LNCaP clone FGC (cell line): ENCODE data around the gene SOHLH1.

Experiments
- DNase-seq: peaks from one replicate; pipeline ENCODE4 v3.0.0-alpha.2; 2011; ENCODE audit warnings: low read depth
- H3K4me3 ChIP-seq: 2 replicates; pipeline ENCODE4 v1.5.1; 2011; ENCODE audit warnings: mild to moderate bottlenecking, low read depth, low read length, control low read depth
- TF ChIP-seq, protein P1 (sequence below): IDR thresholded peaks from 2 replicates; pipeline ENCODE4 v1.5.1; 2012; ENCODE audit warnings: mild to moderate bottlenecking; ENCODE audit not compliant: control insufficient read depth, insufficient read depth; ENCODE audit errors: extremely low read depth

SOHLH1 gene

DNA sequence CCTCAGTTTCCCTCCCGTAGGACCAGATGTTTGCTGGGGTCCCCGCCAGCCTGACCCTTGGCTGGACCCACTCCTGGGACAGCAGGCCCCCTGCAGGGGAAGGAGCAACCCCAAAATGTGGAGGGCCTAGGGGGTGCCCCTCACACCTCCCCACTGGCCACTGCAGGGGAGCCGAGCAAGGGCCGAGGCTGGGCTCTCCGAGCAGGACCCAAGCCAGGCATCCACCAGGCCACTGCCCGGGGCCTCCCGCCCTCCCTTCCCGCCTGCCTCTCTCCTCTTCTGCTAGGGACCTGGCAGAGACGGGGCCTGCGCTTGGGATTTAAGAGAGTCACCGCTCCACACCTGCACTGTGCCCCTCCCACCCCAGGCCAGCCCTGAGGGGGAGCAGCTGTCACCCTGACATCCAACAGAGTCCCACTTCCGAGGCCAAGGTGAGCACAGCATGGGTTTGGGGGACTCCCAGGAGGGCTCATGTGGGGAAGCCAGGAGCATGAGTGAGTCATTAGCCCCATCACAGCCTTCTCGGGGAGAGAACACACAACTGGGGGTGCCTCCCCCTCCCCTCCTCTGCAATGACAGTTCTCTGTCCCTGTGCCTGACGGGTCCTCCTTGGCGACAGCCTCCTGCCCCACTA, 15.8 kb downstream of the SOHLH1 start:
- no peak overlapping the region for H3K4me3 ChIP-seq
- TF ChIP-seq, protein P1, sequence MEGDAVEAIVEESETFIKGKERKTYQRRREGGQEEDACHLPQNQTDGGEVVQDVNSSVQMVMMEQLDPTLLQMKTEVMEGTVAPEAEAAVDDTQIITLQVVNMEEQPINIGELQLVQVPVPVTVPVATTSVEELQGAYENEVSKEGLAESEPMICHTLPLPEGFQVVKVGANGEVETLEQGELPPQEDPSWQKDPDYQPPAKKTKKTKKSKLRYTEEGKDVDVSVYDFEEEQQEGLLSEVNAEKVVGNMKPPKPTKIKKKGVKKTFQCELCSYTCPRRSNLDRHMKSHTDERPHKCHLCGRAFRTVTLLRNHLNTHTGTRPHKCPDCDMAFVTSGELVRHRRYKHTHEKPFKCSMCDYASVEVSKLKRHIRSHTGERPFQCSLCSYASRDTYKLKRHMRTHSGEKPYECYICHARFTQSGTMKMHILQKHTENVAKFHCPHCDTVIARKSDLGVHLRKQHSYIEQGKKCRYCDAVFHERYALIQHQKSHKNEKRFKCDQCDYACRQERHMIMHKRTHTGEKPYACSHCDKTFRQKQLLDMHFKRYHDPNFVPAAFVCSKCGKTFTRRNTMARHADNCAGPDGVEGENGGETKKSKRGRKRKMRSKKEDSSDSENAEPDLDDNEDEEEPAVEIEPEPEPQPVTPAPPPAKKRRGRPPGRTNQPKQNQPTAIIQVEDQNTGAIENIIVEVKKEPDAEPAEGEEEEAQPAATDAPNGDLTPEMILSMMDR = no peak
- no peak for DNase-seq

DNA sequence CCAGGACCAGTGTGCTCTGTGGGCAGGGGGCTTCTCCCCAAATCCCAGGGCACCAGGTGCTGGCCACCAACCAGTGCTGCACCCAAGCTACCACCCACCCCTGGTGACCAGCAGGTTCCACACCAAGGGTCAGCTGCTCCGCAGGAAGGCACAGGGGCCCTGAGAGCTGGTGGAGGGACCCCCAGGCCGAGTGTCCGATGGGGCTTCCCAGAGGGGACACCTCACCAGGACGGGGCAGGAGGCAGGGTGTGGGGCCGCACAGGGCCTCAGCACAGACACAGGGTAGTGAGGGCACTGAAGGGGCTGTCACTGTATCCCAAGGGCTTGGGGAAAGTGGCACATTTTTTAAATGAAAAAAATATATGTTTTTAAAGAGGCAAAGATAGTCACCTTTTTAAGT, 18.1 kb downstream of the SOHLH1 start:
- H3K4me3 ChIP-seq = no peak overlapping the region
- DNase-seq = no peak
- TF ChIP-seq, protein P1 = no peak

DNA sequence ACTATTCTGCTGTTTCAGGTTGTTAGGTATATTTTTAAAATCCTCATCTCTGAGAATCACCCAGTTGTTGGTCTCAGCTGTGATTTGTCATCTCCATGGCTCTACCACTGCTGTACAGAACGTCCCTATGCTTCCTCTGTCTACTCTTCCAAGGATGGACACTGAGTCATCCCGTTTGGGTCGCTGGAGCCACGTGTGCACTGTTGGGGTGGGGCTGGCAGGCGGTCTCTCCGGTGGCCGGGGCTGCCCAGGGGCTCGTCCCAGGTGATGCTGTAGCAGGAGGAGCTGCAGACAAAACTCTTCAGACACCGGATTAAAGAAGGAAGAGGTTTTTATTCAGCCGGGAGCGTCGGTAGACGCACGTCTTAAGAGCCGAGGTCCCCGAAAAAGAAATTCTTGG, 19.2 kb downstream of the SOHLH1 start:
- TF ChIP-seq, protein P1 = no peak
- no peak overlapping the region for H3K4me3 ChIP-seq
- no peak for DNase-seq

DNA sequence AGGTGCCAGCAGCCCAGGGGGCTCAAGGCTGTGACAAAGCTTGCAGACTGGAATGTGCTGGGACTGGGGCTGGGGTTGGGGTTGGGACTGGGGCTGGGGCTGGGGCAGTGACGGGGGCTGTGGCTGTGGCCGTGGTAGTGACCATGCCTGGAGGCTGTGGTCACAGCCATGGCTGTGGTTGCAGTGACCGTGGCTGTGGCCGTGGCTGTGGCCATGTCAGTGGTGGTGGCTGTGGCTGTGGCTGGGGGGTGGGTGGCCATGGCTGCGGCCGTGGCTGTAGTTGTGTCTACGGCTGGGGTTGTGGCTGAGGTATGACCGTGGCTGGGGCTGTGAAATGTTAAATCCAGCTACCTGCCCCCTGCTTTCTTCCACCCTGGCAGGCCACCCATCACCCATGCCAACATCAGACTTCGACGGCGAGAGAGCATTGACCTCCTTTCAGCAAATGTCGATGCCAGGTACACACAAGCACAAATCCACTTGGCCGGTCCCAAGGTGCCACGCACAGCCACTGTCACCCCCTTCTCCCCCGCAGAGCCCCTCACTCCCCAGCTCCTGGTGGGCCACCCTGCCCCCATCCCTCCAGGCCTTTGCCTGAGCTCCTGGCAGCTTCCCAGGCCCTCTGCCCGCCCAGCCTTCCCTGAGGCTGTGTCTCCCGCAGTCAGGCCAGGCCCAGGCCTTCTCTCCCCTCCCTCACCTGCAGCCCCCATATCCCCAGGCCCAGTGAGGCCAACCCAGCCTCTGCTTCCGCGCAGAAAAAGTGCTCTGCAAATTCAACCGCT, 20.9 kb downstream of the SOHLH1 start:
- TF ChIP-seq, protein P1 = no peak
- DNase-seq = no peak
- no peak overlapping the region for H3K4me3 ChIP-seq

DNA sequence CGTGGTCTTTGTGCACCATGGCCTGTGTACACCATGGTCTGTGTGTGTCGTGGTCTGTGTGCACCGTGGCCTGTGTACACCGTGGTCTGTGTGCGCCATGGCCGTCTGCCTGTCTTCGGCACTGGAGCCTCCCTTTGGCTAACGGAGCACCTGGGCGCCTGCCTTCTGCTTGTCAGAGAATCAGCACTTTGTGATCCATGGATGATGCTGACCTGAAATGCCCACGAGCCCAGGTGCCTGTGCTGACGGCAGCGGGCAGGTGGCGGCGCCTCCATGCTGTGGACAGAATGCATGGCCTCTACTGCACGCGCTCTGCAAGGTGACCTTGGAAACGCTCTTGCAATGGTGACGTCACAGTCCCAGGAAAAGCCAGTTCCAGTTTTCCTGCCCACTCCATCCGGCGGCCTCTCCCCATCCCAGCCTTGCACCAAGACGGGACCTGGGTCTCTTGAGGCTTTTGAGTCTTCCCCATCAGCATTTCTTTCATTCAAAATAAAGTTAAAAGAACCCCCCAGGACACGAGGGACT, 21.6 kb downstream of the SOHLH1 start:
- TF ChIP-seq, protein P1 = no peak
- H3K4me3 ChIP-seq = no peak overlapping the region
- DNase-seq = no peak

DNA sequence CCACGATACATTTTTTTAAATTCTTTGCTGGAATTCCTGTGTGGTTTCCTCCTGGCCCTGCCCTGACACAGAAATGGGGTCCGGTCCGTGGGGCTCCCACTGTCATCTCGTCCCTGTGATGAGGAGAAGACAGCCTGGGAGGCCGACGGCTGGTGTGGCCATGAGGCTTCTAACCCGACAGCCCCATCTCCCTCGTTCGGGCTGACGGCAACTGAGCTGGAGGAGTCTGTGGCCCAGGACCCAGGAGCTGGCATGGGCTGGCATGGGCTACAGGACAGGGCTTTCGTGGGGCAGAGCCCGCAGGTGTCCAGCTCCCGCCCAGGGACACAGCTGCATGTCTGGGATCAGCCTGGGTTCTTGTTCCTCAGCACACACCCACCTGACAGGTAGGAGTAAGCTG, 22.4 kb downstream of the SOHLH1 start:
- H3K4me3 ChIP-seq = no peak overlapping the region
- no peak for DNase-seq
- TF ChIP-seq, protein P1 = no peak

DNA sequence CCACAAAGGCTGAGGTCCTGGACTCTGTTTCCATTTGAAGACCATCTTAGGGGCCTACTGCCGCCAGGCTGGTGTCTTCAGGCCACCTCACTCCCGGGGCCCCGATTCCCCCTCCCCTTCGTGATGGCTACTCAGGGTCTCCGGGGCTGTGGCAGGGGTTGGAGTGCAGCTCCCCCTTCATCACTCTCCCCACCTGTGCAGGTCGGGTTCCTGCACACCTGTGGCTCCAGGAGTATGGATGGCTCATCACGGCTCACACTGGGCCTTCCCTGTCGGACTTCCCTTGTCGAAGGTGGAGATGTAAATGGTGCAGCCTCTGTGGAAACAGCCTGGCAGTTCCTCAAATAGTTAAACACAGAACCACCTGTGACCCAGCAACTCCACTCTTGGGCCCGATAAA, 24.3 kb downstream of the SOHLH1 start:
- TF ChIP-seq, protein P1 = no peak
- DNase-seq = no peak
- no peak overlapping the region for H3K4me3 ChIP-seq
